ENCODE measurements around the gene TMEM87A.

TMEM87A gene

DNA sequence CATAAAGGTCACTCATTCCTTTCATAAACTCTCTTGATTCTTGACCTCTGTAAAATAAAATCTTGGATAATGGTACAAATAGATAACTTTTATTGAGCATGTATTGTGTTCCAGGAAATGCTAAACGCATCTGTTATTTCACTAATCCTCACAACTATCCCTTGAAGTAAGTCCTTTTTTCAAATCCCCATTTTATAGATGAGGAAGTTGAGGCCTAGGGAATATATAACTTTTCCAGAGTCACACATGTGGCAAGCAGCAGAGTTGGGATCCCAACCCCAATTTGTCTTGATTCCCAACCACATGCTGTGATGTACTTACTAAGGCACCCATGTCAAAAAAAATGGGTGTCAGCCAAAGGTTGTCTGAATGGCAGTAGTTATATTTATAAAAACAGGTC is 71.4 kb downstream of the TMEM87A start:
- no peak overlapping the region for H3K4me3 ChIP-seq (ENCODE audit: control insufficient read depth, low read depth, low read length)
- DNase-seq (ENCODE audit: low read depth), result no peak
- TF ChIP-seq, protein P1, sequence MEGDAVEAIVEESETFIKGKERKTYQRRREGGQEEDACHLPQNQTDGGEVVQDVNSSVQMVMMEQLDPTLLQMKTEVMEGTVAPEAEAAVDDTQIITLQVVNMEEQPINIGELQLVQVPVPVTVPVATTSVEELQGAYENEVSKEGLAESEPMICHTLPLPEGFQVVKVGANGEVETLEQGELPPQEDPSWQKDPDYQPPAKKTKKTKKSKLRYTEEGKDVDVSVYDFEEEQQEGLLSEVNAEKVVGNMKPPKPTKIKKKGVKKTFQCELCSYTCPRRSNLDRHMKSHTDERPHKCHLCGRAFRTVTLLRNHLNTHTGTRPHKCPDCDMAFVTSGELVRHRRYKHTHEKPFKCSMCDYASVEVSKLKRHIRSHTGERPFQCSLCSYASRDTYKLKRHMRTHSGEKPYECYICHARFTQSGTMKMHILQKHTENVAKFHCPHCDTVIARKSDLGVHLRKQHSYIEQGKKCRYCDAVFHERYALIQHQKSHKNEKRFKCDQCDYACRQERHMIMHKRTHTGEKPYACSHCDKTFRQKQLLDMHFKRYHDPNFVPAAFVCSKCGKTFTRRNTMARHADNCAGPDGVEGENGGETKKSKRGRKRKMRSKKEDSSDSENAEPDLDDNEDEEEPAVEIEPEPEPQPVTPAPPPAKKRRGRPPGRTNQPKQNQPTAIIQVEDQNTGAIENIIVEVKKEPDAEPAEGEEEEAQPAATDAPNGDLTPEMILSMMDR (IDR thresholded peaks at IDR 0.05; ENCODE audit: control insufficient read depth, insufficient read depth, low read depth, low read length, missing control alignments), result no peak

DNA sequence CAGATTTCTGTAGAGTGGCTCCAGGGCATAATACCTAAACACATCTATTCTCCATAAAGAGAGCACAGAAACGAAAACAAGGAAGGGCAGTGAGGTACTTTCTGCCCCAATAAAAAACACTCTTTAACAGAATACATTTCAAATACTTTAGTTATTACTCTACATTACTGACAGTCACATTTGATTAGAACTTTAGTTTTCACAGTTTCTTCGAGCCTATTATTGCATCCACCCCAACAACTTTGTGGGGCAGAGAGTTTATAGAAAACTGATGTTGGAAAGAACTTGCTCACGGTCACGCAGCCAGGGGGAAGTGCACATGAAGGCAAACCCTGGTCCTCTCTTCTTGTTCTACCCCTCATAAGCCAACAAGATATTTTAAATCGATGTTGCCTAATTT is 74.1 kb downstream of the TMEM87A start:
- no peak overlapping the region for H3K4me3 ChIP-seq (ENCODE audit: control insufficient read depth, low read depth, low read length)
- no peak for DNase-seq (ENCODE audit: low read depth)
- TF ChIP-seq, protein P1 (IDR thresholded peaks at IDR 0.05; ENCODE audit: control insufficient read depth, insufficient read depth, low read depth, low read length, missing control alignments), result no peak

DNA sequence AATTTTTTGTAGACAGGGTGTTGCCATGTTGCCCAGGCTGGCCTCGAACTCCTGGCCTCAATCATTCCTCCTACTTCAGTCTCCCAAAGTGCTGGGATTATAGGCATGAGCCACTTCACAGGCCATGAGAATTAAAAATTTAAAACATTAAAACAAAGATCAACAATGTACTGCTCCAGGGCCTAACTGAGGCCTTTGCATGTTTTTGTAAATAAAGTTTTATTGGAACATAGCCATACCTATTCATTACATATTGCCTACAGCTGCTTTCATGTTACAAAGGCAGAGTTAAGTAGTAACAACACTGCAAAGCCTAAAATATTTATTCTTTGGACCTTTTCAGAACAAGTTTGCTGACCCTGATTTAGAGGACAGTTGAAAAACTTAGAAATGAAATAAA is 74.7 kb downstream of the TMEM87A start:
- TF ChIP-seq, protein P1 (IDR thresholded peaks at IDR 0.05; ENCODE audit: control insufficient read depth, insufficient read depth, low read depth, low read length, missing control alignments), result no peak
- no peak overlapping the region for H3K4me3 ChIP-seq (ENCODE audit: control insufficient read depth, low read depth, low read length)
- DNase-seq (ENCODE audit: low read depth), result no peak

DNA sequence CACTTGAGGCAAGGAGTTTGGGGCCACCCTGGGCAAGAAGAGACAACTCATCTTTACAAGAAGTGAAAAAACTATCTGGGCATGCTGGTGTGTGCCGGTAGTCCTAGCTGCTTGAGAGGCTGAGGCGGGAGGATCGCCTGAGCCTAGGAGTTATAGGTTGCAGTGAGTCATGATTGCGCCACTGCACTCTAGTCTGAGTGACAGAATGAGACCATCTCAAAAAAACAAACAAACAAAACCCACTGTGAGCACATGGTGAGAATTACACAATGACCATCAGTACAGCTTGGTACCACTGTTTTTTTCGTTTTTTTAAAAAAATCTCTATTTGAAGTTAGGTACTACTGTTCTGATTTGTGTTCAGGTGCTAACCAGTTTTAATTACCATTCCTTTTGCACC is 78.7 kb downstream of the TMEM87A start:
- no peak for DNase-seq (ENCODE audit: low read depth)
- no peak overlapping the region for H3K4me3 ChIP-seq (ENCODE audit: control insufficient read depth, low read depth, low read length)
- TF ChIP-seq, protein P1 (IDR thresholded peaks at IDR 0.05; ENCODE audit: control insufficient read depth, insufficient read depth, low read depth, low read length, missing control alignments), result no peak

DNA sequence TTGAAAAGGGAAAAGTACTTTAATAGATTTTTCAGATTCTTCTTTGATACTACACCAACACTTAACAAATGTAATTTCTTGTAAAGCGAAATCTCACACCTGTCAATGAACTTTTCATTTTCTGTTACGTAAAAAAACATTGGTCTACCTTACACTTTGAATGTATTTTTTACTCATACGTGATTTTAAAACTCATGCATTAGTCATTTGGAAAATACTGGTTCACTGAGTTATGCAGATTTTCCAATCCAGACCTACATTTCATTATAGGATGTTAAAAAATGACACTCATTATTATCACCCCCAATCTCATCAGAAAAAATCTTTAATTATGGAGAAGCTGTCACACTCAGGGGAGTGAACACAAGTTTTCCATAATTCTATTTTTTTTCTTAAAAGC is 79.8 kb downstream of the TMEM87A start:
- no peak for DNase-seq (ENCODE audit: low read depth)
- H3K4me3 ChIP-seq (ENCODE audit: control insufficient read depth, low read depth, low read length), result no peak overlapping the region
- TF ChIP-seq, protein P1 (IDR thresholded peaks at IDR 0.05; ENCODE audit: control insufficient read depth, insufficient read depth, low read depth, low read length, missing control alignments), result no peak

DNA sequence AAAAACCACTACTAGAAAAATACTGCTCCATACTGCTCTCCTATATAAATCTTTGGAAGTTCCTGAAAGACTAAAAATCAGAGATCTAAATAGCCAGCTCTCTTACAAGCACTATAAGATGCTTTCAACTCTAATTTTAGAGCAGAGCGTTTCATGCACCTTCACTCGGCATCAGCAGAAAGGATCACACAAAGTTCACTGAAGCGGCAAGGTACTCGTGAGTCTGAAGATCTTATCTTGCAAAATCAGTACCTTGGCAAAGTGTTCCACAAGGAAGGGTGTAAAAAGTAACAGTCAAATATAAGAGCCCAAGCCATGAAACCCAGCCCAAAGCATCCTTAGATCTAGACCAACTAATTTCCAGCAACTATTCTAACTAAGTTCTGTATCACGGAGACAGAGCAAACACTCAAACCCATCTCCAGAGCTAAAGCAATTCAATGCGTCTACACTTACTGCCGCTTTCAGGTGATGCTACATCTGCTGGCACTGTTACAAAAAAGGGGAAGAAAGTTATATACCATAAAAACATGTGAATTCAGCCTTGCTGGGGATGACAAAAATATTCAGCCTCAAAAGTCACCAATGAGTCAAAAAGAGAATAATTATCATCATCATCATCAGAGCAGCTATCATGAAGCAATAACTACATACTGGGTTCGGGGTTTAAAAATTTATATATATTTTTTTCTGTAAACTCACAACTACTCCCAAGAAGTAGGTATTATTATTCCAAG is 81.5 kb downstream of the TMEM87A start:
- DNase-seq (ENCODE audit: low read depth), result no peak
- H3K4me3 ChIP-seq (ENCODE audit: control insufficient read depth, low read depth, low read length), result no peak overlapping the region
- TF ChIP-seq, protein P1 (IDR thresholded peaks at IDR 0.05; ENCODE audit: control insufficient read depth, insufficient read depth, low read depth, low read length, missing control alignments), result no peak

All from AG09309 (cell line).